A673 (cell line): ENCODE measurements around the gene CGN. TPM values are rescaled to one million over a fixed set of nuclear protein-coding genes. Genes with fewer than 3 reads are reported as not detected.

ENCODE experiments used
- BruUV-seq: library from RNA; stranded (reverse); fragments of 400-500 nt; replicated peaks from 2 replicates; lab custom pipeline; 2021; lab: Mats Ljungman, UMichigan
- CTCF ChIA-PET: fragments of 300-600 bp; sonication (Branson Sonifier 250); formaldehyde crosslinking; loops from one replicate; lab custom pipeline; 2022; ENCODE audit warnings: antibody characterized with exemption; lab: Charles Lee
- POLR2A ChIA-PET: fragments of 300-600 bp; sonication (Branson Sonifier 250); formaldehyde crosslinking; loops from one replicate; lab custom pipeline; 2022; ENCODE audit warnings: antibody characterized with exemption; ENCODE audit not compliant: low non-redundant PET; lab: Charles Lee
- DNase-seq: peaks from one replicate; pipeline ENCODE4 v3.0.0-alpha.2; 2015; ENCODE audit warnings: low spot score
- H3K27ac ChIP-seq: fragments of 200-600 bp; sonication (generic); 2 replicates; pipeline ENCODE4 v1.5.1; 2016; ENCODE audit warnings: mixed run types, low read depth, mild to moderate bottlenecking, mixed read lengths, antibody characterized with exemption, low read length; ENCODE audit not compliant: poor library complexity, severe bottlenecking
- H3K27me3 ChIP-seq: fragments of 200-600 bp; sonication (generic); replicated peaks from 2 replicates; pipeline ENCODE4 v1.6.1; 2017; ENCODE audit warnings: mixed run types, low read depth, mild to moderate bottlenecking, mixed read lengths, antibody characterized with exemption, low read length; ENCODE audit not compliant: insufficient read depth, poor library complexity
- H3K36me3 ChIP-seq: fragments of 200-600 bp; sonication (generic); 2 replicates; pipeline ENCODE4 v1.6.1; 2016; ENCODE audit warnings: mixed run types, mild to moderate bottlenecking, mixed read lengths, antibody characterized with exemption, low read length; ENCODE audit not compliant: insufficient read depth, poor library complexity, severe bottlenecking
- H3K4me1 ChIP-seq: fragments of 200-600 bp; sonication (generic); 2 replicates; pipeline ENCODE4 v1.6.1; 2017; ENCODE audit warnings: mixed run types, mild to moderate bottlenecking, mixed read lengths, antibody characterized with exemption, low read length; ENCODE audit not compliant: insufficient read depth, poor library complexity, severe bottlenecking
- H3K4me3 ChIP-seq: fragments of 200-600 bp; sonication (generic); 2 replicates; pipeline ENCODE4 v1.5.1; 2016; ENCODE audit warnings: low read depth, mixed run types, mild to moderate bottlenecking, mixed read lengths, low read length; ENCODE audit not compliant: poor library complexity, severe bottlenecking
- H3K9me3 ChIP-seq: fragments of 200-600 bp; sonication (generic); 2 replicates; pipeline ENCODE4 v1.6.1; 2016; ENCODE audit warnings: mixed run types, low read depth, mild to moderate bottlenecking, mixed read lengths, antibody characterized with exemption, low read length; ENCODE audit not compliant: poor library complexity, severe bottlenecking
- EZH2 ChIP-seq: fragments of 200-600 bp; sonication (generic); IDR thresholded peaks from 2 replicates; pipeline ENCODE4 v1.6.1; 2017; ENCODE audit warnings: borderline replicate concordance, low read depth, mild to moderate bottlenecking, mixed read lengths, antibody characterized with exemption, low read length; ENCODE audit not compliant: poor library complexity, severe bottlenecking
- intact Hi-C: fragments of 100-400 bp; cut with micrococcal nuclease; formaldehyde crosslinking; loops from one replicate; pipeline ENCODE4 v1.10.0; 2022; ENCODE audit not compliant: unreplicated experiment
- total RNA-seq: library from RNA; stranded (reverse); gene quantifications from 2 replicates; pipeline ENCODE4 v1.2.3, GENCODE V29; 2021
- TF ChIP-seq, protein P1 (sequence below): fragments of 300-800, 200-600 bp; sonication (generic); conservative IDR thresholded peaks from 2 replicates; pipeline ENCODE4 v1.5.1; 2017; ENCODE audit warnings: low read depth, mild to moderate bottlenecking, antibody characterized with exemption, low read length, moderate library complexity, mixed read lengths

Gene CGN
- total RNA-seq, 1 experiment from 2014 or later = 2.6 TPM

DNA sequence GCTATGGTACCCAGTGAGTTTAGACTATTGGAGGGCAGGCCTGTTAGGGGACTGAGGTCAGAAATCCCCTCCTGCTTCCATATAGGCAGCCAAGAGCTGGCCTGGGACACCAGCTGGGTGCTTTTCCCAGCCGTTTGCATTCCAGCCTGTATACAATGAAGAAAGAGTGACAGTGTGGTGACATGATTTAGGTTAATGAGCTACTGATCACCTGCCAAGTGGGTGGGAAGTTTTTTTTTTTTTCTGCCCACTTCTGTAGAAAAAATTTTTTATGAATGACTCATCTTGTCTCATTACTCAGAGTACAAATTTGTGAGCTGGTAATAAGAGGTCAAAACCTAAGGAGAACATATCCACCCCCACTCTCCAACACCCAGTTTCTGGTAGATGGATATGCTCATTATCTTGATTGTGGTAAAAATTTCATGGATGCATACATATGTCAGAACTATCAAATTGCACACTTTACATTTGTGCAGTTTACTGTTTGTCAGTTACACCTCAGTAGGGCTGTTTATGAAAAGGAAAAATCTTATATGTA lies 16.4 kb upstream of the CGN start:
- CTCF ChIA-PET = interaction anchor here (0.7 kb wide), 1 partner anchor 174 kb away, joined by 10 read pairs; no protein-coding TSS in a partner anchor
- H3K4me3 ChIP-seq = no peak overlapping the region
- no peaks in the 10 kb centered on the region for H3K9me3 ChIP-seq
- H3K36me3 ChIP-seq = no peaks in the 10 kb centered on the region
- peaks cover 19% of the 10 kb centered on the region for H3K4me1 ChIP-seq
- POLR2A ChIA-PET = no interaction called here
- peak; percentile 82 for DNase-seq
- BruUV-seq = no TSS peak
- TF ChIP-seq, protein P1, sequence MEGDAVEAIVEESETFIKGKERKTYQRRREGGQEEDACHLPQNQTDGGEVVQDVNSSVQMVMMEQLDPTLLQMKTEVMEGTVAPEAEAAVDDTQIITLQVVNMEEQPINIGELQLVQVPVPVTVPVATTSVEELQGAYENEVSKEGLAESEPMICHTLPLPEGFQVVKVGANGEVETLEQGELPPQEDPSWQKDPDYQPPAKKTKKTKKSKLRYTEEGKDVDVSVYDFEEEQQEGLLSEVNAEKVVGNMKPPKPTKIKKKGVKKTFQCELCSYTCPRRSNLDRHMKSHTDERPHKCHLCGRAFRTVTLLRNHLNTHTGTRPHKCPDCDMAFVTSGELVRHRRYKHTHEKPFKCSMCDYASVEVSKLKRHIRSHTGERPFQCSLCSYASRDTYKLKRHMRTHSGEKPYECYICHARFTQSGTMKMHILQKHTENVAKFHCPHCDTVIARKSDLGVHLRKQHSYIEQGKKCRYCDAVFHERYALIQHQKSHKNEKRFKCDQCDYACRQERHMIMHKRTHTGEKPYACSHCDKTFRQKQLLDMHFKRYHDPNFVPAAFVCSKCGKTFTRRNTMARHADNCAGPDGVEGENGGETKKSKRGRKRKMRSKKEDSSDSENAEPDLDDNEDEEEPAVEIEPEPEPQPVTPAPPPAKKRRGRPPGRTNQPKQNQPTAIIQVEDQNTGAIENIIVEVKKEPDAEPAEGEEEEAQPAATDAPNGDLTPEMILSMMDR = no peak
- H3K27ac ChIP-seq = no peak overlapping the region
- H3K27me3 ChIP-seq = no peaks in the 10 kb centered on the region
- intact Hi-C loops = no loop called here

DNA sequence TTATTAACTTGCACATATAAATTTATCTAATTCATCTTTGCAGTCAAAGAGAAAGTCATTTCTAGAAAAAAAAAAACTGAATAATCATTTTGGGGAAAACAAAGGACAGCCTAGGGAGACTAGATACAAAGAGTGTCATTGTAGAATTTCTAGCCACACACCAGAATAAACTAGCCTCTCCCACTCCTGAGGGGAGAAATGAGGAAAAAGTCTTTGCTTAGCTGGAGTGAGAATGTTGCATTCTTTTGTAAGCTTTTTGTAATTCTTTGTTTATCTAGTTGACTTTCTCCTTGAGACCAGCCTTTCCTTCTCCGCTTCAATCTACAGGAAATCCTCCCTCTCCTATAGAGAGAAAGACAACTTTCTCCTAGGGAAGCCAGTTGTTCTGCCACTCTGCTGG lies 15.9 kb upstream of the CGN start:
- no TSS peak for BruUV-seq
- Histone ChIP-seq H3K36me3 (no peaks in the 10 kb centered on the region), H3K27ac (peak overlapping the region; percentile 38), H3K4me1 (peaks cover 19% of the 10 kb centered on the region), H3K9me3 (no peaks in the 10 kb centered on the region), H3K4me3 (no peak overlapping the region), H3K27me3 (no peaks in the 10 kb centered on the region)
- DNase-seq = no peak
- intact Hi-C loops = no loop called here
- ChIA-PET POLR2A (no interaction called here), CTCF (interaction anchor here (0.7 kb wide), 1 partner anchor 175 kb away, joined by 10 read pairs; no protein-coding TSS in a partner anchor)
- TF ChIP-seq EZH2 = no peak
- TF ChIP-seq, protein P1 = no peak

DNA sequence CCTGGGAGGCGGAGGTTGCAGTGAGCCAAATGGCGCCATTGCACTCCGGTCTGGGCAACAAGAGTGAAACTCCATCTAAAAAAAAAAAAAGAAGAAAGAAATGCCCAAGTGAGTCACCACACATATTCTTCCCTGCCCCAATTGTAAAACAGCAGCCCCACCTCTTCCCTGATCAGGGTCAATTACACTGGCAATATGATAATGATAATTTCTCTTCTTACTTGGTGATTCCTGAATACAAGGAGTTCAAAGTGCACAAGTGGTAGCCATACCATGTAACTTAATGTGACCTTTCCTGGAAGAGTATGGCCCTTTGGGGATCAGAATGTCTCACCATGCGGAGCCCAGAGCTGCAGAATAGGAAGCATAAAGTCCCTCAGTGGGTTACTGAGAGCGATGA lies 11.8 kb upstream of the CGN start:
- no peak overlapping the region for H3K4me3 ChIP-seq
- H3K27me3 ChIP-seq = no peaks in the 10 kb centered on the region
- H3K9me3 ChIP-seq = no peaks in the 10 kb centered on the region
- H3K36me3 ChIP-seq = no peaks in the 10 kb centered on the region
- H3K27ac ChIP-seq = no peak overlapping the region
- no peak for DNase-seq
- CTCF ChIA-PET = no interaction called here
- no TSS peak for BruUV-seq
- POLR2A ChIA-PET = no interaction called here
- H3K4me1 ChIP-seq = peaks cover 14% of the 10 kb centered on the region
- intact Hi-C loops = no loop called here
- no peak for TF ChIP-seq EZH2
- TF ChIP-seq, protein P1 = no peak
